Neuronal stem cell (in vitro differentiated cells): ENCODE results near the gene ROCK1.

Experiments
- DNase-seq: peaks from one replicate; pipeline ENCODE4 v3.0.0-alpha.2; 2013; ENCODE audit warnings: low spot score
- H2AFZ ChIP-seq: one replicate; pipeline ENCODE4 v1.6.1; 2013; ENCODE audit warnings: mild to moderate bottlenecking, low read length, inconsistent platforms
- H2AK5ac ChIP-seq: 2 replicates; pipeline ENCODE4 v1.6.1; 2013; ENCODE audit warnings: low read depth, mild to moderate bottlenecking, inconsistent platforms, low read length, moderate library complexity, mixed read lengths
- H2BK120ac ChIP-seq: 2 replicates; pipeline ENCODE4 v1.6.1; 2013; ENCODE audit warnings: low read depth, mild to moderate bottlenecking, inconsistent platforms, low read length, moderate library complexity, mixed read lengths
- H2BK12ac ChIP-seq: one replicate; pipeline ENCODE4 v1.6.1; 2013; ENCODE audit warnings: low read length, inconsistent platforms
- H2BK15ac ChIP-seq: 2 replicates; pipeline ENCODE4 v1.6.1; 2013; ENCODE audit warnings: mild to moderate bottlenecking, low read length, inconsistent platforms, mixed read lengths
- H2BK5ac ChIP-seq: one replicate; pipeline ENCODE4 v1.6.1; 2013; ENCODE audit warnings: inconsistent platforms, mild to moderate bottlenecking, low read length, moderate library complexity
- H3K14ac ChIP-seq: one replicate; pipeline ENCODE4 v1.6.1; 2013; ENCODE audit warnings: low read length, inconsistent platforms
- H3K18ac ChIP-seq: 2 replicates; pipeline ENCODE4 v1.6.1; 2013; ENCODE audit warnings: low read length, inconsistent platforms
- H3K23ac ChIP-seq: 2 replicates; pipeline ENCODE4 v1.6.1; 2013; ENCODE audit warnings: low read depth, mild to moderate bottlenecking, mixed read lengths, low read length, inconsistent platforms; ENCODE audit not compliant: poor library complexity
- H3K27ac ChIP-seq: replicated peaks from 3 replicates; pipeline ENCODE4 v1.5.1; 2013; ENCODE audit warnings: low read length, inconsistent platforms
- H3K27me3 ChIP-seq, 3 experiments: 2 replicates each; pipeline ENCODE4 v1.6.1; 2013; ENCODE audit warnings: low read length in 3 of 3, mild to moderate bottlenecking in 2 of 3, inconsistent platforms in 1 of 3, low read depth in 1 of 3, mixed read lengths in 1 of 3, moderate library complexity in 1 of 3; ENCODE audit not compliant: control insufficient read depth in 3 of 3, insufficient read depth in 3 of 3
- H3K36me3 ChIP-seq, 2 donors: replicated peaks in 1 of 2; 2 replicates each; pipeline ENCODE4 v1.6.1; 2013; ENCODE audit warnings: low read length in 2 of 2; ENCODE audit not compliant: control insufficient read depth in 2 of 2, insufficient read depth in 2 of 2
- H3K4ac ChIP-seq: 2 replicates; pipeline ENCODE4 v1.6.1; 2013; ENCODE audit warnings: inconsistent platforms, mild to moderate bottlenecking, low read length, moderate library complexity
- H3K4me1 ChIP-seq, 2 donors: 1 replicate in 1 of 2; 2 replicates in 1 of 2; pipeline ENCODE4 v1.6.1; 2013; ENCODE audit warnings: low read length in 2 of 2, low read depth in 1 of 2; ENCODE audit not compliant: control insufficient read depth in 2 of 2, insufficient read depth in 1 of 2
- H3K4me2 ChIP-seq: one replicate; pipeline ENCODE4 v1.6.1; 2013; ENCODE audit warnings: mild to moderate bottlenecking, low read length, inconsistent platforms; ENCODE audit not compliant: insufficient read depth, poor library complexity, severe bottlenecking
- H3K4me3 ChIP-seq, 2 donors: 2 replicates each; pipeline ENCODE4 v1.5.1; 2013; ENCODE audit warnings: low read length in 2 of 2, mild to moderate bottlenecking in 2 of 2, inconsistent platforms in 1 of 2, moderate library complexity in 1 of 2
- H3K79me1 ChIP-seq: one replicate; pipeline ENCODE4 v1.6.1; 2013; ENCODE audit warnings: low read depth, mild to moderate bottlenecking, inconsistent platforms, low read length, moderate library complexity
- H3K9ac ChIP-seq: one replicate; pipeline ENCODE4 v1.6.1; 2013; ENCODE audit warnings: mild to moderate bottlenecking, low read depth, low read length, inconsistent platforms; ENCODE audit not compliant: poor library complexity
- H3K9me3 ChIP-seq, 2 donors: replicated peaks in 1 of 2; 2 replicates each; pipeline versions ENCODE3 to v1.6.1; 2013; ENCODE audit warnings: low read length in 2 of 2, mild to moderate bottlenecking in 2 of 2, inconsistent platforms in 1 of 2, low read depth in 1 of 2, mixed read lengths in 1 of 2, moderate library complexity in 1 of 2; ENCODE audit not compliant: control insufficient read depth in 2 of 2, insufficient read depth in 1 of 2
- H4K8ac ChIP-seq: one replicate; pipeline ENCODE4 v1.6.1; 2013; ENCODE audit warnings: low read depth, mild to moderate bottlenecking, inconsistent platforms, low read length, moderate library complexity
- H4K91ac ChIP-seq: one replicate; pipeline ENCODE4 v1.6.1; 2013; ENCODE audit warnings: low read length, low read depth, mild to moderate bottlenecking, inconsistent platforms; ENCODE audit not compliant: poor library complexity
- WGBS, 2 donors: extraction: QIAGEN DNeasy Blood & Tissue Kit; methylation state at CpG; one replicate each; pipeline ENCODE4 v1.1.7; 2013; ENCODE audit warnings: missing lambda C conversion rate in 2 of 2, mixed read lengths in 1 of 2; ENCODE audit not compliant: insufficient read length in 2 of 2, insufficient replicate concordance in 1 of 2; ENCODE audit errors: extremely low coverage in 2 of 2; 5-methylcytosine and 5-hydroxymethylcytosine counted together

ROCK1 gene

GRCh38 chr18:20971886-20972267 lies 139.7 kb downstream of the ROCK1 start:
- no peak overlapping the region for H2BK5ac ChIP-seq
- H3K4ac ChIP-seq: no peak overlapping the region
- no peak overlapping the region for H3K4me2 ChIP-seq
- H2AK5ac ChIP-seq: no peak overlapping the region
- no peaks in the 10 kb centered on the region for H3K9me3 ChIP-seq
- H3K4me1 ChIP-seq: peaks cover 0 to 1% of the 10 kb centered on the region in 2 donors
- no peak overlapping the region for H3K18ac ChIP-seq
- H3K27me3 ChIP-seq: no peaks in the 10 kb centered on the region
- H3K23ac ChIP-seq: no peak overlapping the region
- no peaks in the 10 kb centered on the region for H3K79me1 ChIP-seq
- H3K27ac ChIP-seq: no peak overlapping the region
- no peak overlapping the region for H3K4me3 ChIP-seq
- H4K91ac ChIP-seq: no peak overlapping the region
- no peak overlapping the region for H2AFZ ChIP-seq
- H2BK12ac ChIP-seq: no peak overlapping the region
- H2BK120ac ChIP-seq: no peak overlapping the region
- DNase-seq: no peak
- no peak overlapping the region for H4K8ac ChIP-seq
- no peak overlapping the region for H3K14ac ChIP-seq
- peaks cover 0 to 86% of the 10 kb centered on the region in 2 donors for H3K36me3 ChIP-seq
- no peak overlapping the region for H2BK15ac ChIP-seq
- H3K9ac ChIP-seq: no peak overlapping the region

GRCh38 chr18:20966795-20967194 lies 144.8 kb downstream of the ROCK1 start:
- no peaks in the 10 kb centered on the region for H3K79me1 ChIP-seq
- peaks cover 0 to 75% of the 10 kb centered on the region in 2 donors for H3K36me3 ChIP-seq
- no peak overlapping the region for H2BK15ac ChIP-seq
- no peak overlapping the region for H2AFZ ChIP-seq
- no peak overlapping the region for H3K4ac ChIP-seq
- no peak overlapping the region for H4K8ac ChIP-seq
- H3K4me1 ChIP-seq: no peaks in the 10 kb centered on the region
- DNase-seq: no peak
- no peak overlapping the region for H3K4me2 ChIP-seq
- no peak overlapping the region for H3K18ac ChIP-seq
- no peak overlapping the region for H3K9ac ChIP-seq
- no CpG with 5 or more reads among the region's 2 CpGs for WGBS, 2 donors
- no peak overlapping the region for H3K23ac ChIP-seq
- no peaks in the 10 kb centered on the region for H3K9me3 ChIP-seq
- H3K4me3 ChIP-seq: no peak overlapping the region
- H2AK5ac ChIP-seq: no peak overlapping the region
- no peak overlapping the region for H3K27ac ChIP-seq
- no peak overlapping the region for H4K91ac ChIP-seq
- H2BK5ac ChIP-seq: no peak overlapping the region
- H3K27me3 ChIP-seq: no peaks in the 10 kb centered on the region
- H2BK120ac ChIP-seq: no peak overlapping the region
- H3K14ac ChIP-seq: no peak overlapping the region
- no peak overlapping the region for H2BK12ac ChIP-seq

GRCh38 chr18:20963027-20963426 lies 148.6 kb downstream of the ROCK1 start:
- no peak overlapping the region for H3K4me3 ChIP-seq
- H3K27me3 ChIP-seq: no peaks in the 10 kb centered on the region
- no peak overlapping the region for H2BK120ac ChIP-seq
- H3K4me1 ChIP-seq: no peaks in the 10 kb centered on the region
- no peak overlapping the region for H4K91ac ChIP-seq
- H2BK15ac ChIP-seq: no peak overlapping the region
- H3K14ac ChIP-seq: no peak overlapping the region
- no peak overlapping the region for H3K9ac ChIP-seq
- WGBS, 2 donors: no CpG with 5 or more reads among the region's 2 CpGs
- no peak overlapping the region for H2AFZ ChIP-seq
- no peak for DNase-seq
- peaks cover 0 to 47% of the 10 kb centered on the region in 2 donors for H3K36me3 ChIP-seq
- no peak overlapping the region for H2BK12ac ChIP-seq
- H3K23ac ChIP-seq: no peak overlapping the region
- no peak overlapping the region for H3K27ac ChIP-seq
- no peak overlapping the region for H3K4me2 ChIP-seq
- no peak overlapping the region for H3K4ac ChIP-seq
- H2AK5ac ChIP-seq: no peak overlapping the region
- no peak overlapping the region for H3K18ac ChIP-seq
- no peaks in the 10 kb centered on the region for H3K9me3 ChIP-seq
- no peaks in the 10 kb centered on the region for H3K79me1 ChIP-seq
- H4K8ac ChIP-seq: no peak overlapping the region
- no peak overlapping the region for H2BK5ac ChIP-seq

GRCh38 chr18:20960735-20961134 lies 150.9 kb downstream of the ROCK1 start:
- Histone ChIP-seq H3K27ac (no peak overlapping the region), H3K23ac (no peak overlapping the region), H2BK15ac (no peak overlapping the region), H3K4me2 (no peak overlapping the region), H3K4ac (no peak overlapping the region), H3K27me3 (no peaks in the 10 kb centered on the region), H2AK5ac (no peak overlapping the region), H4K8ac (no peak overlapping the region), H4K91ac (no peak overlapping the region), H3K79me1 (no peaks in the 10 kb centered on the region), H3K9me3 (no peaks in the 10 kb centered on the region), H2BK120ac (no peak overlapping the region), H3K9ac (no peak overlapping the region), H2BK5ac (no peak overlapping the region), H3K18ac (no peak overlapping the region), H2AFZ (no peak overlapping the region), H3K4me1 (no peaks in the 10 kb centered on the region), H3K36me3 (peaks cover 0 to 24% of the 10 kb centered on the region in 2 donors), H3K14ac (no peak overlapping the region), H3K4me3 (no peak overlapping the region), H2BK12ac (no peak overlapping the region)
- no peak for DNase-seq
- no CpG with 5 or more reads among the region's 1 CpG for WGBS, 2 donors
